Germinal center (tissue), 1 donor: ENCODE results near the gene PEAK3.

ENCODE experiments used
- DNase-seq: peaks from one replicate; pipeline ENCODE4 v3.0.0; 2012; ENCODE audit warnings: mixed read lengths, low spot score

Gene PEAK3

GRCh38 chr19:2282062-2282861 is at the start of gene PEAK3:
TSS of gene PEAK3 (minus strand) at chr19:2282175. CDS start at chr19:2280931, 1,244 bp downstream.
- DNase-seq = no peak

DNA sequence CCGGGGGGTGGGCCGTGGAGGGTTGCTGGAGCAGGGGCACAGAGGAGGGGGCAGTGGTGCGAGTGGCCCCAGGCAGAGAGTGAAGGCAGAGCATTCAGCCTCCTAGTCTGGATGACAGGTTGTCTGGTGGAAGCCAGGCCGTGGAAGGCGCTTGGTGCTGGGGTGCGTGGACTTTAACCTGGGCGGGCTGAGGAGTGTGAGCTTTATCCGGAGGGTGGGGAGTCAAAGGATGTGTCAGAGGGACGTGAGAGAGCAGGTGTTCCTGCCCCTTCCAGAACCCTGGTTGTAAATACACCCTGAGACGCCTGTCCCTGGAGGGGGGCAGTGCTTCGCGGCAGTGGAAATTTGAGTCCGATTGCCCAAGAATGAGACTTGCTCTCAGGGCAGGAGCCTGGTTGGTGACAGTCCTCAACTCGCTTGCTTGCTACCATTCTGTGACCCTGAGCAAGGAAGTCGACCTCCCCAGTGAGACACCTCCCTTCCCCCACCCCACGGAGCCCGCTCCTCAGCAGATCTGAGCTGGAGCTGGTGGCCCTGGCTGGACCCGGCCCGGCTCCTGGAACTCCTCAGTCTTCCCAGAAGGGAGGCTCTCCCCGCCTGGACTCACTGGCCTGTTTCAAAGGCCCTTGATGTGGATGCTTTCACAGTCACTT is 48.8 kb upstream of the PEAK3 start:
- DNase-seq = no peak

- DNase-seq = no peak
These were observed 48.3 kb upstream of the PEAK3 start for GRCh38 chr19:2330255-2330631.

DNA sequence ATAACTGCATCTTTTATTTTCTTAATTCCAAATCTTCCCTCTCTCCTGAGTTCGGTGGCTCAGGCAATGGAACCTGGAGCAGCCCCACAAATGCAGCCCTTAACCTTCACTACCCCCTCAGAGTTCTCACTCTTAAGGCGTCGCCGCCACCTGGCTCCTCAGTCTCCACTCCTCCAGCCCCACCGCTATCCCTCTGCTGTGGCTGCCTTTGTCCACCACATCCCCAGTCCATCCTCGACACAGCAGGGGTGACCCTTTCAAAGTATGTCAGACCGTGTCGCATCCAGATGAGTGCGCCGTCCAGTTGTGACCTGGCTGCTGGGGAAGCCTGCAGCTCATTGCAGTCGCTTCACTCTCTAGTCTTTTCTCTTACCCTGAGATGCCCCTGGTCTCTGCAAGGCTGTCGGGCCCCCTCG is 47.5 kb upstream of the PEAK3 start:
- no peak for DNase-seq

DNA sequence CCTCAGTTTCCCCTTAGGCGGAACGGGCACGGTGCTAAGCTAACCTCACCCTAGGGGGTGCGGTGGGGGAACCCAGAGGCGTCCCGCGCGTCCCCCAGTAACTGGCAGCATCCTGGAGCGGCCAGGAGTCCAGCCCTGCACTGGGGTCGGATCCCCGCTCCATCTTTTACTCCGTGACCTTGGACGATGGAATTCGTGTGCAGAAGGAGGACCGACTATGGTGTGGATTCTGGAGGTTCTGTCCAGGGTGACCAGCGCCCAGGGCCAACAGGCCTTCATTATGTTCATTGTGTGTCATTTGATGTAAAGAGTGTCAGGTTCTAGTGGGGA is 47.1 kb upstream of the PEAK3 start:
- no peak for DNase-seq

DNA sequence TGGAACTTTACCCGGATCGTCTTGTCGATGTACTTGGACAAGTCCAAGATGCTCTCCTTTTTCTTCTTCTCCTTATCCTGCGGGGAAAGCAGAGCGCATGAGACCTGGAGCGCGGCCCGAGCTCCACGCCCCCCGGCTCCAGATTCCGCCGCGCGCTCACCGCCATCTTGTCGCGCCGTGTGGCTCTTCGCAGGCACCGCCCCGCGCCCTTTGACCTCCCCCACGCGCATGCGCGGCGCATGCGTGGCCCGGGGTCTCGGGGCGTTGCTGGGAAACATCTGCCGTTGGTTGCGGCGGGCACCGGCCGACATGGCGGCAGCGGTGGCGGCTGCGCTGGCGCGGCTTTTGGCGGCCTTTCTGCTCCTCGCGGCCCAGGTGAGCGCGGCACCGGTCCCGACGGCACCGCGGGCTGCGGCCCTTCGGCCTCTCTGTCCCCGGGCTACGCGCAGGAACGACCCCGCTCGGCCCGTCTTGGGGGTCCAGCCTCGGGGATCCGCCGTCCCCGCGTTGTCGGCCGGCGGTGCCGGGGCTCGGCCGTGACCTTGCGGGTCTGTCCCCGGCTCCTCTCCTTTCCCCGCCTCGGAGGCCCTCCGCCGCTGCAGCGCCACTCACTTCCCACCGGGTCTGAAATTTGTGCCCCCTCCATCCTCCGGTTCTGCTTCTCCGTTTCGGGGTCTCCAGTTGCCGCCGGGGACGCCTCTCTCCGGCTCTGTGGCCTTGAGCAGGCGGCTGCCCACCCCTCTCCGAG is 46.6 kb upstream of the PEAK3 start, which contains the start of the genes LSM7 and SPPL2B:
Gene LSM7, minus strand, starts transcription at position 186 of the 748 bp plus-strand sequence. Its CDS starts 20 bp downstream, at position 166.
Gene SPPL2B, plus strand, starts transcription at position 284 of the 748 bp plus-strand sequence. Its CDS starts 26 bp downstream, at position 310.
- peak; percentile 96 for DNase-seq

GRCh38 chr19:2327773-2328400 is 45.9 kb upstream of the PEAK3 start:
- DNase-seq = peak; percentile 79

DNA sequence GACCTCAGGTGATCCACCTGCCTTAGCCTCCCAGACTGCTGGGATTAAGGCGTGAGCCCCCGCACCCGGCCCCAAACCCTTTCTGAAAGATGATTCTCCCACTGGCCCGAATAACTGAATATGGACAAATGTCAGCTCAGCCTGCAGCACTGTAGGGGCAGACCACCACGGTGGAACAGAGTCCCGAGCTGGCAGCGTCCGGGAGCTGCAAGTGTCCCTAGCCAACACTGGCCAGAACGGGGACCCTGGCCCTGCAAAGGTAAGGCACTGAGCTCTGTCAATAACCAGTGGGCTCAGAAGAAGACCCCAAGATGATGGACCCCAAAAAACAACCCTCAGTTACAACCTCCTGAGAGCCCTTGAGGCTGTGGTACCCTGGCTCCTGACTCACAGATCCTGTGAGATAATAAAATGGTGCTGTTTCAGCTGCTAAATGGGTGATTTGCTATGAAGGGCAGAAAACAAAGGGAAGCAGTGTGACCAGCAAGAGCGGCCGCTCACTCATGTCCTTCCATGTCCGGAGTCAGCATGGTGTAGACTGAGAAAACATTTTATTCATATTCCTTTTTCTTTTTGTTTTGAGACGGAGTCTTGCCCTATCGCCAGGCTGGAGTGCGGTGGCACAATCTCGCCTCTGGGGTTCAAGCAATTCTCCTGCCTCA is 44.9 kb upstream of the PEAK3 start:
- no peak for DNase-seq

DNA sequence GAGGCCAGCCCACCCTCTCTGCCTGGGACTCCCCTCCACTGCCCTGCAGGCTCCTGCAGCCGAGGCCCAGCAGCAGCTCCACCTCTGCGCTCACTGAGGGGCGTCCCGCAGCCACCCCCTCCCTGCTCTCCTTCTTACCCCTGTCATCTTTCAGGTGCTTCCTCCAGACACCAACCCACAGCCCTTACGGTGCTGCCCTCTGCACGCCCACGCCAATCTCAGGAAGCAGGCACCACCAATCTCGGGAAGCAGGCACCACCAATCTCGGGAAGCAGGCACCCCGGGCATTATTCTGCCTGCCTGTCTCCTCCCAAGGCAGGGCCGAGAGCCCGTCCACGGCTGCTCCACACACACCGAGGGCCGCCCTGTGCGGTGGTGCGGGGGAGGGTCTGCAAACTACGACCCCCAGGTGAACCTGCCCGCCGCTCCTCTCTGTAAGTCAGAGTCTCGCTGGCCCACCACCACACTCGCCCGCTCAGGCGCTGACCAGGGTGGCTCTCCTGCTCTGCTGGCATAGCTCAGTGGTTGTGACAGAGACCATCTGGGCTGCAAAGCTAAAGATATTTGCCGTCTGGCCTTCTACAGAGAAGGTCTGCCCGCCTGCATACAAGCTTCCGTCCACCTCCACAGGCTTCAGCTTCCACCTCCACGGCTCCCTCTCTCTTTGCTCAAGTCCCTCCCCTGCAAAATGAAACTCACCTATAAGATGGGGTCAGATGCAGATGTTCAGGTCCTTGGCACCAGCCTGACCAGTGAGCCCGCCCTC is 43.5 kb upstream of the PEAK3 start:
- DNase-seq = no peak

DNA sequence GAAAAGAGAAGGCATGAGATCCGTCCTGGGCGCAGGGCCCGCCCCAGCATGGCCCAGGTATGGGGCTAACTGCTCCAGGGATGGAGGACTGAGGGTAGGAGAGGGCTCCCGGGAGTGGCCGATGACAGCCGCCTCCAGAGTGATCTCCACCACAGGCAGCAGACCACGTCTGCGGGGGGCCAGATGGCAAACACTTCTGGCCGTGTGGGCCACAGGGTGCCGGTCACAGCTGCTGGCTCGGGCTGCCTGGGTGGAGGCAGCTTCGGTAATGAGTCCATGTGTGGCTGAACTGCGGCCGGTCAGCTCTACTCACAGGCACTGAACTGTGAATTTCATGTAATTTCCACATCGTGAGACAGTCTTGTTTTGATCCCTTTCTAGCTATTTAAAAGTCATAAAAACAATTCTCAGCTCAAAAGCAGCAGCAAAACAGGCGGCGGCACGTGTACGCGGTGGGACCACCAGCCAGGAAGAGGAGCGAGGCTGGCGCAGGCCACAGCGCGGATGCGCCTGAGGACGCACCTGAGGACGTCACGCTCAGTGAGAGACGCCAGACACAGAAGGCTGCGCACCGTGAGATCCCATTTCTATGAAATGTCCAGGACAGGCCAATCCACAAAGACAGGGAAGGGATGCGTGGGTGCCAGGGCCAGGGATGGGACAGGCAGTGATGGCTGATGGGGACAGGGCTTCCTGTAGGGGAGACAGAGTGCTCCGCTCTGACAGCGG is 42.4 kb upstream of the PEAK3 start:
- DNase-seq = no peak

- DNase-seq = no peak
These were observed 41.7 kb upstream of the PEAK3 start for GRCh38 chr19:2323707-2324106.

- DNase-seq = no peak
These were observed 39.7 kb upstream of the PEAK3 start for GRCh38 chr19:2321565-2322283.

DNA sequence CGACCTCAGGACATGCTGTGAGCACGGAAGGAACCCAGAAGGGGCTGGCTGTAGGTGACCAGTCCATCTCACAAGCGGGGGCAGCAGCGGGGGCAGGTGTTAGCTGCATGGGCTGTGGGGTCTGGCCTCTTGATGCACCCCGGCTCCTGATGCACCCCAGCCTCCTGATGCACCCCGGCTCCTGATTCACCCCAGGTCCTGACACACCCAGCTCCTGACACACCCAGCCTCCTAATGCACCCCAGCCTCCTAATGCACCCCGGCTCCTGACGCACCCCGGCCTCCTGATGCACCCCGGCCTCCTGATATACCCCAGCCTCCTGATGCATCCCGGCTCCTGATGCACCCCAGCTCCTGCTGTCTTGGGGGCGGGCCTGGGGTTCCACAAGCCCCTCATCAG is 39.0 kb upstream of the PEAK3 start:
- no peak for DNase-seq

- no peak for DNase-seq
These were observed 38.1 kb upstream of the PEAK3 start for GRCh38 chr19:2320049-2320448.

- DNase-seq = no peak
These were observed 37.6 kb upstream of the PEAK3 start for GRCh38 chr19:2319551-2319950.

- no peak for DNase-seq
These were observed 36.9 kb upstream of the PEAK3 start for GRCh38 chr19:2318923-2319322.

- no peak for DNase-seq
These were observed 35.8 kb upstream of the PEAK3 start for GRCh38 chr19:2317756-2318155.

DNA sequence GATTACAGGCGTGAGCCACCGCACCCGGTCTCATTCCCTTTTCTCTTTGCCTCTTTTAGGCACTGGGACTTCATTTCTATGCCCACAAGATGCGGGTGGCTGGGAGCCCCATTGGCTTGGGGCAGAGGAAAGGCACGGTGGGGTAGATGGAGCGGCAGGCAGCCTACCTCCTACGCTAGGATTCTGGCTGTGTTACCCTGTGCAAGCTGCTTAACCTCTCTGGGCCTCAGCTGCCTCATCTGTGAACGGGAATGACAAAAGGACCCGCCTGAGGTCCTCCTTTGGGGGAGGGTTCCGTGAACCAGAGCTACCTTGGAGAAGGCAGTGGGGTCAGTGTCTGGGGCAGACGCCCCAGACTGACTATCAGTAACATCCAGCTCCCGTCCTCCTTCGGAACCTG is 35.3 kb upstream of the PEAK3 start:
- no peak for DNase-seq

- DNase-seq = no peak
These were observed 33.9 kb upstream of the PEAK3 start for GRCh38 chr19:2315818-2316353.
